Pericardium fibroblast (primary cell): ENCODE results near the gene CDC14A. TPM values are rescaled to one million over a fixed set of nuclear protein-coding genes. Genes with fewer than 3 reads are reported as not detected.

Source experiments
- total RNA-seq: library from RNA; depleted of rRNA; stranded (reverse); fragments of >200 nt; gene quantifications from 2 replicates; pipeline ENCODE4 v1.2.3, GENCODE V29; 2015

The CDC14A gene
- total RNA-seq: 3.0 and 5.0 TPM in 2 replicates

DNA sequence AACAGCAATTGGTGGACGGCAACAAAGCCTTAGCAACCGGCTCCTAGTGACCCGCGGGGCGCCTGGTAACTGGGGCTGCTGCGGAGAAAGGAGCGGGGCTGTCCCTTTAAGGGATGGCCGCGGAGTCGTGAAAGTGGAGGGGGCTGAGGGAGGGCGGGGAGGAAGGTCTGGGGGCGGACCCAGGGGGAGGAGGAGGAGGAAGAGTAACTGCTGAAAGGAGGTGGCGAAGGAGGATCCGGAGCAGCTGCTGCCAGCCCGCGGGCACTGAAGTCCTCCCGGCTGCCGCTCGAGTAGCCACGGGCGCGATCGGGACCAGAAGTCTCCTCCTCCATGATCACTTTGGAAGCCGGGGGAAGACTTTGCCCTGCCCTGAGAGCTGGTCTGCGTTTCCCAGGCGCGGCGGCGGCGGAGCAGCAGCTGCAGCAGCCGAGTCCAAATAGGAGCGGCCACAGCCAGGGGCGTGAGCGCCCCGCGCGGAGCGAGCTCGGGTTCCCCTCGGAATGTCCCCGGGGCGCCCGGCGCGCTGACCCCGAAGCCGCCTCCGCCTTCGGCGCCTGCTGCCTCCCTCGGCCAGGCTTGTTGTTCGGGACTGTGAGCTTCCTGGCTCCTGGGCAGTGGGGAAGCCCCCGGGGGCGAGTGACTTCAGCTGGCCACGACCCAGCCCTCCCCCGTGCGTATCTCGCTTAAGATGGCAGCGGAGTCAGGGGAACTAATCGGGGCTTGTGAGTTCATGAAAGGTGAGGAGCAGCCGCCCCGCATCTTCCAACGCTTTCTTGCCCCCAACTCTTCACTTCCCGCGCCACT is at the start of gene CDC14A:
CDC14A (plus strand) TSS at position 240 of the 804 bp plus-strand sequence; CDS start at position 689, 449 bp downstream.

Other genes with a start within 250 kb of the CDC14A start
- gene SASS6, start 219.6 kb upstream of the CDC14A start, total RNA-seq: 1.2 and 1.7 TPM in 2 replicates
- gene TRMT13, start 219.3 kb upstream of the CDC14A start, total RNA-seq: 5.6 and 9.2 TPM in 2 replicates
- 0.17 TPM in 1 of 2 replicates, not detected in the other for gene LRRC39, start 174.2 kb upstream of the CDC14A start, total RNA-seq
- gene DBT, start 102.7 kb upstream of the CDC14A start, total RNA-seq: 4.6 and 5.7 TPM in 2 replicates
- 30.4 and 30.6 TPM in 2 replicates for gene RTCA, start 86.3 kb upstream of the CDC14A start, total RNA-seq
- 0.12 TPM in 1 of 2 replicates, not detected in the other for gene GPR88, start 185.6 kb downstream of the CDC14A start, total RNA-seq